DND-41 (cell line): ENCODE results near the gene SYT1.

Source experiments
- EZH2 ChIP-seq: IDR thresholded peaks from 3 replicates; pipeline ENCODE4 v1.6.1; 2012; ENCODE audit warnings: borderline replicate concordance, low read depth, mild to moderate bottlenecking, moderate library complexity, low read length, inconsistent platforms; ENCODE audit not compliant: severe bottlenecking
- TF ChIP-seq, protein P1 (sequence below): IDR thresholded peaks from 2 replicates; pipeline ENCODE4 v1.5.1; 2012; ENCODE audit warnings: borderline replicate concordance, low read length, moderate library complexity, mild to moderate bottlenecking; ENCODE audit not compliant: poor library complexity, severe bottlenecking; ENCODE audit errors: extremely low read depth

- TF ChIP-seq, protein P1, sequence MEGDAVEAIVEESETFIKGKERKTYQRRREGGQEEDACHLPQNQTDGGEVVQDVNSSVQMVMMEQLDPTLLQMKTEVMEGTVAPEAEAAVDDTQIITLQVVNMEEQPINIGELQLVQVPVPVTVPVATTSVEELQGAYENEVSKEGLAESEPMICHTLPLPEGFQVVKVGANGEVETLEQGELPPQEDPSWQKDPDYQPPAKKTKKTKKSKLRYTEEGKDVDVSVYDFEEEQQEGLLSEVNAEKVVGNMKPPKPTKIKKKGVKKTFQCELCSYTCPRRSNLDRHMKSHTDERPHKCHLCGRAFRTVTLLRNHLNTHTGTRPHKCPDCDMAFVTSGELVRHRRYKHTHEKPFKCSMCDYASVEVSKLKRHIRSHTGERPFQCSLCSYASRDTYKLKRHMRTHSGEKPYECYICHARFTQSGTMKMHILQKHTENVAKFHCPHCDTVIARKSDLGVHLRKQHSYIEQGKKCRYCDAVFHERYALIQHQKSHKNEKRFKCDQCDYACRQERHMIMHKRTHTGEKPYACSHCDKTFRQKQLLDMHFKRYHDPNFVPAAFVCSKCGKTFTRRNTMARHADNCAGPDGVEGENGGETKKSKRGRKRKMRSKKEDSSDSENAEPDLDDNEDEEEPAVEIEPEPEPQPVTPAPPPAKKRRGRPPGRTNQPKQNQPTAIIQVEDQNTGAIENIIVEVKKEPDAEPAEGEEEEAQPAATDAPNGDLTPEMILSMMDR = no peak
- no peak for TF ChIP-seq EZH2
Measured at GRCh38 chr12:79069009-79069408, 204.4 kb downstream of the SYT1 start.
